Left ventricle myocardium inferior (tissue), 1 donor: ENCODE results near the gene MBD3. TPM values are rescaled to one million over a fixed set of nuclear protein-coding genes. Genes with fewer than 3 reads are reported as not detected.
A peak's percentile ranks its signal among the peaks of the same experiment; 100 is the strongest.

Experiments
- DNase-seq: peaks from one replicate; pipeline ENCODE4 v3.0.0-alpha.2; 2020
- H3K27ac ChIP-seq: fragments of 200-600 bp; replicated peaks from 2 replicates; pipeline ENCODE4 v1.8.0; 2021
- H3K27me3 ChIP-seq: fragments of 200-600 bp; 2 replicates; pipeline ENCODE4 v1.8.0; 2021; ENCODE audit warnings: low read depth
- H3K36me3 ChIP-seq: fragments of 200-600 bp; 2 replicates; pipeline ENCODE4 v1.8.0; 2021
- H3K4me1 ChIP-seq: fragments of 200-600 bp; 2 replicates; pipeline ENCODE4 v1.8.0; 2021
- H3K4me3 ChIP-seq: fragments of 200-600 bp; 2 replicates; pipeline ENCODE4 v1.8.0; 2021; ENCODE audit warnings: mild to moderate bottlenecking, moderate library complexity
- H3K9me3 ChIP-seq: fragments of 200-600 bp; replicated peaks from 2 replicates; pipeline ENCODE4 v1.8.0; 2021
- CTCF ChIP-seq: fragments of 200-600 bp; IDR thresholded peaks from 2 replicates; pipeline ENCODE4 v1.8.0; 2021; ENCODE audit warnings: antibody characterized with exemption, mild to moderate bottlenecking, borderline replicate concordance
- intact Hi-C: fragments of 100-400 bp; cut with micrococcal nuclease; formaldehyde crosslinking; loops from one replicate; pipeline ENCODE4 v1.11.0; 2022
- total RNA-seq: library from RNA; stranded (reverse); fragmentation: NEBNext Ultra II Directional; extraction: Animal tissue kit (Norgen Biotek cat#: 25700); gene quantifications from one replicate; pipeline ENCODE4 v1.2.1, GENCODE V29; 2021
- donor health status: DM: no; HTN: yes; CAD: no; lungs with severe emphysema.

MBD3 gene
- total RNA-seq, 1 donor from 2014 or later: 48.6 TPM

GRCh38 chr19:1577090-1577928, 15.4 kb downstream of the MBD3 start:
- no peak for TF ChIP-seq CTCF
- Histone ChIP-seq H3K27me3 (no peaks in the 10 kb centered on the region), H3K27ac (peak overlapping the region; percentile 71), H3K4me1 (peaks cover 14% of the 10 kb centered on the region), H3K36me3 (peaks cover 56% of the 10 kb centered on the region), H3K4me3 (peak overlapping the region; percentile 15), H3K9me3 (no peaks in the 10 kb centered on the region)
- intact Hi-C loops: no loop called here
- peak; percentile 58 for DNase-seq

DNA sequence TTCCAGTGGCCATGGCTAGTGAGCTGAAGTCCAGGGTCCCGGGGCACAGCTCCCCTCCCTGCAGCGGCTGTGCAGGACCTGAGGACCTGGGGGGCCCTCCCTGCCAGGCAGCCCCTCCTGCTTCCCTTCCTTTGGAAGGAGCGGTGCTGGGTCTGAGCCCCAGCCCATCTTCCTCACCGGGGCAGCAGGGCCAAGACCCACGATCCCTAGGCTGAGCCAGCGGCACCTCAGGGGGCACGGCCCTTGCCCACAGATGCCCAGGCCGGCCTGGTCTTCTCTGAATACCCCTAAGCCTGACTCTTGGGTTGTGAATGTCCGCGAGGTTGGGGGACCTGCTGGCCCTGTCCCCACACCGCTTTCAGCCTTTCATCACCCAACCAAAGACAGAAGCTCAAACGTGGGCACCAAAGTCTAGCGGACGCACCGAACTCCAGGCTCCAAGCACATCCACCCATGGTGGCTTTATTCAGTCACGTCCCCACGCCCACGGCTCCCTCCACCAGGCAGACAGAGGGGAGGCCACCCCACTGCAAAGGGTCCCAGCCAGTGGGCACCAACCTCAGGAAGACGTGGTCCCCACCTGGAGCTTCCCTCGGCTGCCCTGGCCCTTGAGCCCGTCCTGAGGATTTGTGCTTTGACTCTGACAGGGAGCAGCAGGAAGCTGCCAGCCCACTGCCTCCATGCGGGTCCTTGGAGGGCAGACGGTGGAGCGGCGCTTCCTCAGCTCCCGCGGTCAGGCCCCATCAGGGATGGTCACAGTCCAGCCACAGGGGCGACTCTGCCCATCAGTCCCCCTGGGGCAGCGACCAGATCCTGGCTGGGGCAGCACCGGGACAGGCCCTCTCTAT, 16.2 kb downstream of the MBD3 start:
- Histone ChIP-seq H3K9me3 (no peaks in the 10 kb centered on the region), H3K27ac (peak overlapping the region; percentile 71), H3K4me3 (no peak overlapping the region), H3K27me3 (no peaks in the 10 kb centered on the region), H3K4me1 (peaks cover 14% of the 10 kb centered on the region), H3K36me3 (peaks cover 47% of the 10 kb centered on the region)
- no peak for DNase-seq
- no peak for TF ChIP-seq CTCF
- intact Hi-C loops: no loop called here

- Histone ChIP-seq H3K4me1 (peaks cover 14% of the 10 kb centered on the region), H3K4me3 (no peak overlapping the region), H3K27ac (no peak overlapping the region), H3K9me3 (no peaks in the 10 kb centered on the region), H3K36me3 (peaks cover 38% of the 10 kb centered on the region), H3K27me3 (no peaks in the 10 kb centered on the region)
- no peak for TF ChIP-seq CTCF
- no peak for DNase-seq
- intact Hi-C loops: no loop called here
Measured at GRCh38 chr19:1575323-1576241, 17.1 kb downstream of the MBD3 start.

DNA sequence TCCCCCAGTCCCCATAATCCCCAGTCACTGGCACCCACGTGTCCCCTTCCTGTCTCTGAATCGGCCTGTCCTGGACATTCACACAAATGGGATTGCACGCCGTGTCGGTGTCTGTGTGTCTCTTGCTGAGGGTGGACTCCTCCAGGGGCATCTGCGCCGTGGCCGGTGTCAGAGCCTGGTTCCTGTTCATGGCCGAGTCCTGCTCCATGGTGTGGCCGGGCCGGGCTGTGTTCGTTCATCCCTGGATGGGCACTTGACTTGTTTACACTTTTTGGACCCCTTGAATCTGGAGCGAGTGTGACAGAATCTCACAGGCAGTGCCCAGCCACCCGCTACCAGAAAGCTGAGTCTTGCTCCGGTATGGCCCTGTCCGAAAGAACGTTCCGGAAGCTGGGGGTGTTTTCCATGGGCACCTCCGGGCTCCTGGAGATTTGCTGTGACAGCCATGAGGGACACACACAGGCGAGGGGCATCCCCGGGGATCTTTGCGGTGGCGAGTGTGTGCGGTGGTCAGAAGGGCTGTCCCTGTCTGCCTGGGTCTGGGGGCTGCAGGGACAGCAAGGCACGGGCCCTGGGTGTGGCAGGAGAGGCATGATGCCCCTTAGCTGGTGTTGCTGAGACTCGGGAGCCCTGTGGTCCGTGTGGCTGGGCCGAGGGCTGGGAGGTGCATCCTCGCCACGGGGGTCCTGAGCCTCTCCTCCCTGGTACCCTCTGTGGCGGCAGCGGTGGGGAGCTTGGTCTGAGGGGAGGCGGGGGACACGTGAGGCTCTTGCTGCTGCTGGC, 18.1 kb downstream of the MBD3 start:
- intact Hi-C loops: no loop called here
- peaks cover 28% of the 10 kb centered on the region for H3K36me3 ChIP-seq
- H3K4me1 ChIP-seq: peaks cover 14% of the 10 kb centered on the region
- DNase-seq: no peak
- no peak overlapping the region for H3K4me3 ChIP-seq
- TF ChIP-seq CTCF: no peak
- H3K27ac ChIP-seq: no peak overlapping the region
- no peaks in the 10 kb centered on the region for H3K9me3 ChIP-seq
- no peaks in the 10 kb centered on the region for H3K27me3 ChIP-seq
